Left ventricle myocardium superior (tissue), 1 donor: Measurements from ENCODE around the gene ARHGEF37. TPM values are rescaled to one million over a fixed set of nuclear protein-coding genes. Genes with fewer than 3 reads are reported as not detected.
"Not testable (repeated sequence)": the region's sequence is repeated elsewhere in the genome, so short reads cannot be mapped to it uniquely, and the experiment has no call there.

Experiments
- ATAC-seq: fragments of 200-7000 bp; cut with Tn5 transposase; one replicate; pipeline ENCODE4 v1.9.1; 2020; ENCODE audit warnings: mild to moderate bottlenecking, moderate library complexity
- DNase-seq: peaks from one replicate; pipeline ENCODE4 v3.0.0-alpha.2; 2020
- intact Hi-C: fragments of 100-400 bp; cut with micrococcal nuclease; formaldehyde crosslinking; loops from one replicate; pipeline ENCODE4 v1.11.0; 2022
- total RNA-seq: library from RNA; stranded (reverse); fragmentation: NEBNext Ultra II Directional; extraction: Animal tissue kit (Norgen Biotek cat#: 25700); gene quantifications from one replicate; pipeline ENCODE4 v1.2.1, GENCODE V29; 2021
- donor health status: DM: no; HTN: yes; CAD: no; lungs with severe emphysema.

The ARHGEF37 gene
- total RNA-seq, 1 donor from 2014 or later = 32.8 TPM

- DNase-seq (no peak), ATAC-seq (peak; percentile 91)
- intact Hi-C loops = loop anchor here (5.0 to 10.0 kb wide), 2 partner anchors 125 to 177 kb away; no protein-coding TSS in a partner anchor
Measured at GRCh38 chr5:149561848-149562247, 19.4 kb upstream of the ARHGEF37 start.

- ATAC-seq = no peak
- intact Hi-C loops = loop anchor here (5.0 to 10.0 kb wide), 2 partner anchors 126 to 179 kb away; no protein-coding TSS in a partner anchor
- DNase-seq = no peak
Measured at GRCh38 chr5:149563466-149563865, 17.8 kb upstream of the ARHGEF37 start.

GRCh38 chr5:149564542-149565140 is 16.7 kb upstream of the ARHGEF37 start:
- peak; percentile 82 for ATAC-seq
- intact Hi-C loops = loop anchor here (5.0 to 10.0 kb wide), 2 partner anchors 127 to 180 kb away; no protein-coding TSS in a partner anchor
- DNase-seq = not testable (repeated sequence)

DNA sequence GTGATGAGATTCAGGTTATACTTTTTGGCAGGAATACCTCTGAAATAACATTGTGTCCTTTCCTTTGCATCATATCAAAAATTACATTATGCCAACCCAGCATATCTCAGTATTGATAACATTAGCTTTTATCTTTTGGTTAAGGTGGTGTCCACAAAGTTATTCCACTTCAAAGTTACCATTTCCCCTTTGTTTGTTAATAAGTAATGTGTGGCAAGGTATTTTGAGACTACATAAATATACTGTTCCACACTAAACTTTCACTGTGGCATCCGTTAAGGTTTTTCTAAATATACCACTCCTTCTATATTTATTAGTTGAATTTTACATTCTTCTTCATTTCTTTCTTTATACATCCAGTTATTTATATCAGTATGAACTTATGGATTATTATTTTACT is 14.1 kb upstream of the ARHGEF37 start:
- intact Hi-C loops = loop anchor here (10.0 kb wide), 1 partner anchor 182 kb away; no protein-coding TSS in a partner anchor
- no peak for DNase-seq
- ATAC-seq = no peak

DNA sequence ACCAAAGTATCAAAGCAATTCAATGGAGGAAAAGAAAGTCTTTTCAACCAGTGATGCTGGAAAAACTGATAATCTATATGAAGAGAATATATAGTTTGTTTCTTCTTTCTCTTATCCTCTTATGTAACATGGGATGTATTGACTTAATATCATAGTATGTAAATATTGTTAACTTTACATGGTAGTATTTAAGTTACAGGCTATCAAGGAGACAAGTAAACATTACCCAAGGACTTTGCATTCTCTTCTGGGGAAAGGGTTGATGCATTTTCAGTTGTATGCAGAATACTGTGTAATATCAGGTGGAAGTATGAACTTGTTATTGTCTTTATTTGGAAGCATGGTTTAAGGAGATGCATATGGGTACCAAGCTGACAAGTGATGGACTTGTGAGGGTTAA is 9.1 kb upstream of the ARHGEF37 start:
- ATAC-seq (no peak), DNase-seq (no peak)
- intact Hi-C loops = no loop called here

DNA sequence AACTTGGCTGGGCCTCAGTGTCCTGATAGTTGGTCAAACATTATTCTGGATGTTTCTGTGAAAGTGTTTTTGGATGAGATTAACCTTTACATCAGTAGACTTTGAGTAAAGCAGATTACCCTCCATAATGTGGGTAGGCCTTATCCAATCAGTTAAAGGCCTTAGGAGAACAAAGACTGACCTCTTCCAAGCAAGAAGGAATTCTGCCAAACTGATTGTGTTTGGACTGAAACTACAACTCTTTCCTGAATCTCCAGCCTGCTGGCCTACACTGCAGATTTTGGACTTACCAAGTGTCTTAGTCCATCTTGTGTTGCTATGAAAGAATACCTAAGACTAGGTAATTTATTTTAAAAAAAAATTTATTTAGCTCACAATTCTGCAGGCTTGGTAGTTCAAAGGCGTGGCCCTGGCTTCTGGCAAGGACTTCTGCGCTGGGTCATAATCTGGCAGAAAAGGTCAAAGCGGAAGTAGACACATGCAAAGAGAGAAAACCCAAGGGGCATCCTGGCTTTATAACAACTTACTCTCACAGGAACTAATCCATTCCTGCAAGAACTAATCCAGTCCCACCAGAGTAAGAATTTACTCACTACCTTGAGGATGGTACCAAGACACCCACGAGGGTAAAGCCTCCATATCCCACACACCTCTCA is 8.6 kb upstream of the ARHGEF37 start:
- intact Hi-C loops = no loop called here
- ATAC-seq = peak; percentile 21
- DNase-seq = no peak

DNA sequence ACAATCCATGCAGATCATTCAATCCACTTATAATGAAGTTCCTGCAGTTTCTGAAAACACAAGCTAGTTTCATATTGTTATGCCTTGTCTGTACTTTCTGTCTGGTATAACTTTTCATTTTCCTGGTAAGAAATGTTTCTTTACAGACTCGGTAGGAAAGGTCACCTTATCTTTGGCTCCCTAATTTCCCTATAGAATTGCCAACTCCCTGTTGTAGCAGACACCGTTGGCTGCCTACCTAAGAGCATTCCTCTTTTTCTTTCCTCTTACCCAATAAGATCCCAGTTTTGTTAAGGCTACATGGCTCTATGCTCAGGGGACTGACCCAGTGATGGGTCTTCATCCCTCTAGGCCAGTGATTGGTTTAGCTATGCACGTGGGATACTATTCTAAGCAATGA is 6.2 kb upstream of the ARHGEF37 start:
- intact Hi-C loops = no loop called here
- DNase-seq = no peak
- ATAC-seq = no peak

- no peak for ATAC-seq
- DNase-seq = no peak
- intact Hi-C loops = no loop called here
Measured at GRCh38 chr5:149576021-149576420, 5.3 kb upstream of the ARHGEF37 start.

- no peak for DNase-seq
- intact Hi-C loops = no loop called here
- no peak for ATAC-seq
Measured at GRCh38 chr5:149578896-149579295, 2.4 kb upstream of the ARHGEF37 start.

GRCh38 chr5:149580808-149581191 is 498 bp upstream of the ARHGEF37 start:
- DNase-seq = no peak
- intact Hi-C loops = no loop called here
- ATAC-seq = peak; percentile 45

DNA sequence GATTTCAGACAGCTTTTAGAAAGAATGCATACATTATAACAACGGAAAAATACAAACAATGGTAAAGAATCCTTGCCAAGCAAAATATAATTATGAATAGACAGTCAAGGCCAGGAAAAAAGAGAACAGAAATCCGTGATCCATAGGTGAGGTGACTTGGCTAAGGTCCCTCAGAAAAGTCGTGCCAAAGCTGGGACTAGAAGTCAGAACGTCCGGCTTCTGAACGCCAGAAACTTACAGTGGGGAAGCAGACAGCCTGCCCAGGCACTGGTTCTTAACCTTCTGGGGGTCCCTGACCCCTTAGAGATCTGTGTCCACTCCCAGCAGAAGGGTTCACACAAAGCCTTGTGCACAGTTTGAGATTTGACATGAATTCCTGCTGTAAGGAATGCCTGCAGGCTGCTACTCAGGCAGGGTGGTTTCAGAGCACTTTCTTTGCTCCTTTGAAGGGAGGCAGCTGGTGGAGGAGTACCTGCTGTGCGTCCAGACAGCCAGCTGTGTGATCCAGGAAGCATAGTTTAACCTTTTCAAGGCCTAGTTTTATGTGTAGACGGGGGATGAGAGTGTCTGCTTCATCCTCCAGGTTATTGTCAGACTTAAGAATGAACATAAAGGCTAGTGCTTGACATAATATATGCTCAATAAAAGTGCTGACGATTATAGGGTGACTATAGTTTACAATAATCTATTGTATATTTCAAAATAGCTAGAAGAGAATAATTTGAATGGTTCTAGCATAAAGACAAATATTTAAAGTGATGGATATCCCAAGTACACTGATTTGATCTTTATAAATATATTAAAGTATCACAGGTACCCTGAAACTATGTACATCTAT is 852 bp downstream of the ARHGEF37 start:
- DNase-seq = no peak
- intact Hi-C loops = no loop called here
- ATAC-seq = peak; percentile 35

GRCh38 chr5:149583394-149583793 is 2.1 kb downstream of the ARHGEF37 start:
- DNase-seq = no peak
- intact Hi-C loops = no loop called here

DNA sequence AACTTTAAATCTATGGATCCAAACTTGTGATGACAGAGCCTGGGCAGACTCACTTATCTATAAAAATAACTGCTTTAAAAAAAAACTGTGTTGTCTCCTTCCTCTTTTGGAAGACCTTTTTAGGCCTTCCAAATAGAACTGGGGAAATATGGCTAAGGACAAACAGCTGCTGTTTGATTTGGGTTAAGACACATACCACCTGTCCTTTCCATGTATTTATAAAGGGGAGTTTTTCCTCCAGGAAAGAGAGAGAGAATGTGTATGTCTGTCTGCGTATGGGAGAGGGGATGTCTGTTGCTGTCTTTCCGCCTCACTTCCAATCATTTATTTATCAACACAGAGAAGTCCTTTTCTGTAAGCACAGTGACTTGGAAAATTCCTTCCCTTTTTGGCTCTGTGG is 2.8 kb downstream of the ARHGEF37 start:
- ATAC-seq = no peak
- DNase-seq = no peak
- intact Hi-C loops = no loop called here

More at GRCh38 chr5:149583394-149583793, 2.1 kb downstream of the ARHGEF37 start:
- ATAC-seq = peak; percentile 39

DNA sequence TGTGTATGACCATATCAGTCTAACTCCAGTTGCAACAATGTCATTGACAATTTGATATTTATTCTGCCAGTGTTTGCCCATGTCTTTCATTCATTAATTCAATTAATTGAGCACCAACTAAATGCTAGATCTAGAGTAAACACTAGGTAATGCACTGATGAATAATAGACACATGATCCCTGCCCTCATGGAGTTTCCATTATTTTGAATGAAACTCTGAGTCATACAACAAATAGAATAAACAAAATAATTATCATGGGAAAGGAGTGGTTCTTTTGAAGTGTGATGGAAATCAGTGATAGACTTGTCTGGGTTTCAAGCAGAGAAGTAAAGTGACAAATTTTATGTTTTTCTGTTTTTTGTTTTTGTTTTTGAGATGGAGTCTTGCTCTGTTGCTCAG is 4.6 kb downstream of the ARHGEF37 start:
- DNase-seq (no peak), ATAC-seq (no peak)
- intact Hi-C loops = no loop called here

DNA sequence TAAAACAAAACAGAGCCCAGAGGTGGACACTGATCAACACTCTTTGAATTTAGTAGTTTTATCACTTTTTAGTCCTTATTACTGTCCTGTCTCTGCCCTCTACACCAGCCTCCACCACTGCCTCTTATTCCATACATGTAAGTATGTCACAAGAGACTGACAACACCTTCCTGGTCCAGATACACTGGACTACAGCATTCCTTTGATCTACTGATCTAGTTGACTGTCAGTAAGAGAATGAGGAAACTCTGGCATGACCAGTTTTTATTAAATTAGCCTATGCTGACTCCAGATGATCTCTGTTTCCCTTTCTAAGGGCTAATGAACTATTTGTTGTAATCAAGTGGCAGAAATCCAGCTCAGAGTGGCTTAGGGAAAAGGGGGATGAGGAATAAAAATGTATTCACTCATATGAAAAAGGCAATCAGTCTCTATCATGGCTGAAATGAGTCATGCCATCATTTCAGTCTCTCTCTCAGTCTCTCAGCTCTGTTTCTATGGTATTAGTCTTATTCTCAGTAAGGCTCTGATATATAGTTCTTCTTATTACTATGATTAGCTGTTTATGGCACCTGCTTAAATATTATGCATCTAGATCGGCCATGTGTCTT is 5.5 kb downstream of the ARHGEF37 start:
- DNase-seq (no peak), ATAC-seq (no peak)
- intact Hi-C loops = no loop called here

DNA sequence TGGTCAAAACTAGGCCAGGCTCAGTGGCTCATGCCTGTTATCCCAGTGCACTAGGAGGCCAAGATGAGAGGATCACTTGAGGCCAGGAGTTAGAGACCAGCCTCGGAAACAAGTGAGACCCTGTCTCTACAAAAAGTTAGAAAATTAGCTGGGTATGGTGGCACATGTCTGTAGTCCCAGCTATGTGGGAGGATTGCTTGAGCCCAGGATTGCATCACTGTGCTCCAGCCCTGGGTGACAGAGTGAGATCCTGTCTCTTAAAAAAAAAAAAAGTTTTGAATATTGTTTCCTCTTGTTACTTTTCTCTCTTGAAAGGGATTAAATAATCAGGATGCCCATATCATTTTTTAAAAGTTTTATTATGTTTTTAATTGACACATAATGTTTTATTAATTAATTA is 7.6 kb downstream of the ARHGEF37 start:
- ATAC-seq = peak; percentile 31
- intact Hi-C loops = no loop called here
- DNase-seq = no peak

DNA sequence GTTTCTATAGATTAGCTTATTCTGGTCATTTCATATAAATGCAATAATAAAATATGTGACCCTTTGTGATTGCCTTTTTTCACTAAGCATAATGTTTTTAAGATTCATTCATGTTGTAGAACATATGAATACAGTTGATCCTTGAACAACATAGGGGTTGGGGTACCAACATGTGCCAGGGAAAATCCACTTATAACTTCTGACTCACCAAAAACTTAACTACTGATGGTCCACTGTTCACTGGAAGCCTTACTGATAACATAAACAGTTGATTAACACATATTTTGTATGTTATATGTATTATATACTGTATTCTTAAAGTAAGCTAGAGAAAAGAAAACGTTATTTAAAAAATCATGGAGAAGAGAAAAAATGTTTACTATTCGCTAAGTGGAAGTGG is 12.1 kb downstream of the ARHGEF37 start:
- no peak for DNase-seq
- intact Hi-C loops = no loop called here
- ATAC-seq = no peak

DNA sequence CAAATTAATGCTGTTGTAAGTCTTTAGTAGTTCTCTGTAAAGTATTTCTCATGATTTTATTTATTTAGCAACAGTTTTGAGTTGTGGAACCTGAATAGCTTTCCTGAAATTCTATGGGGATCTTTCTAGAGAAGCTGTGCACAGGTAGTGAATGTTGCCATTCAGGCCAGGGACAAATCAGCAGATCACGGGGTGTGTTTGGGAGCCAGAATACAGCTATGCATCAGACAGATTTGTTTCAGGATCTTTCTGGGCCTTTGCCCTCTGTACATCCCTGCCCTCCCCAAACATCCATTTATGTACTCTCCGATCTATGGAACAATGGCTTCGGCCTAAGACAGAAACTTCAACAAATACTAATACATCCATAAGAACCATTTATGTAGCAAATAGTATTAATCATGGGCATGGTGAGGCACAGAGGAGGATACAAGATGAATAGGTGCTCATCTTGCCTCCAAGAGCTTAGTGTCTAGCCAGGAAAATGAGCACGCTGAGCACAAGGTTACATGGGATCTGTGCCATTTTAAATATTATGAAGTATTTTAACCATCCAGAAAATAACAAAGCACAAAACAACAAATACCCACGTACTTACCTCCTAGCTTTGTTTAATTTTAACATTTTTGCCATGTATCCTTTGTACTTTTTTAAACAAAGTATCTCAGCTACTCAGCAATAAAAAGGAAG is 13.1 kb downstream of the ARHGEF37 start:
- ATAC-seq (no peak), DNase-seq (no peak)
- intact Hi-C loops = no loop called here

GRCh38 chr5:149595105-149595504 is 13.8 kb downstream of the ARHGEF37 start:
- not testable (repeated sequence) for ATAC-seq, DNase-seq

More at GRCh38 chr5:149595105-149595504, 13.8 kb downstream of the ARHGEF37 start:
- intact Hi-C loops = not testable (repeated sequence)
